Measurements from ENCODE around the gene WDFY3.

- TF ChIP-seq, protein P1, sequence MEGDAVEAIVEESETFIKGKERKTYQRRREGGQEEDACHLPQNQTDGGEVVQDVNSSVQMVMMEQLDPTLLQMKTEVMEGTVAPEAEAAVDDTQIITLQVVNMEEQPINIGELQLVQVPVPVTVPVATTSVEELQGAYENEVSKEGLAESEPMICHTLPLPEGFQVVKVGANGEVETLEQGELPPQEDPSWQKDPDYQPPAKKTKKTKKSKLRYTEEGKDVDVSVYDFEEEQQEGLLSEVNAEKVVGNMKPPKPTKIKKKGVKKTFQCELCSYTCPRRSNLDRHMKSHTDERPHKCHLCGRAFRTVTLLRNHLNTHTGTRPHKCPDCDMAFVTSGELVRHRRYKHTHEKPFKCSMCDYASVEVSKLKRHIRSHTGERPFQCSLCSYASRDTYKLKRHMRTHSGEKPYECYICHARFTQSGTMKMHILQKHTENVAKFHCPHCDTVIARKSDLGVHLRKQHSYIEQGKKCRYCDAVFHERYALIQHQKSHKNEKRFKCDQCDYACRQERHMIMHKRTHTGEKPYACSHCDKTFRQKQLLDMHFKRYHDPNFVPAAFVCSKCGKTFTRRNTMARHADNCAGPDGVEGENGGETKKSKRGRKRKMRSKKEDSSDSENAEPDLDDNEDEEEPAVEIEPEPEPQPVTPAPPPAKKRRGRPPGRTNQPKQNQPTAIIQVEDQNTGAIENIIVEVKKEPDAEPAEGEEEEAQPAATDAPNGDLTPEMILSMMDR (IDR thresholded peaks at IDR 0.05 in 8 of 11, conservative IDR thresholded peaks at IDR 0.05 in 3 of 11) = no peak
- no peak for TF ChIP-seq POLR2A (IDR thresholded peaks at IDR 0.05)
Measured at GRCh38 chr4:84913176-84913575, 53.3 kb downstream of the WDFY3 start.

Measured in spleen (tissue), 7 donors.